Stimulated activated CD4-positive, alpha-beta T cell treated with anti-CD3 and anti-CD28 coated beads, Interleukin-1b, Interleukin-23, amount 100 ng/mL, for 1 hour (primary cell): ENCODE results near the gene ISL1.

Experiments used
- DNase-seq, 2 donors: peaks; one replicate each; pipeline ENCODE4 v3.0.0-alpha.2; 2020; ENCODE audit warnings: low read depth in 2 of 2

ISL1 gene

DNA sequence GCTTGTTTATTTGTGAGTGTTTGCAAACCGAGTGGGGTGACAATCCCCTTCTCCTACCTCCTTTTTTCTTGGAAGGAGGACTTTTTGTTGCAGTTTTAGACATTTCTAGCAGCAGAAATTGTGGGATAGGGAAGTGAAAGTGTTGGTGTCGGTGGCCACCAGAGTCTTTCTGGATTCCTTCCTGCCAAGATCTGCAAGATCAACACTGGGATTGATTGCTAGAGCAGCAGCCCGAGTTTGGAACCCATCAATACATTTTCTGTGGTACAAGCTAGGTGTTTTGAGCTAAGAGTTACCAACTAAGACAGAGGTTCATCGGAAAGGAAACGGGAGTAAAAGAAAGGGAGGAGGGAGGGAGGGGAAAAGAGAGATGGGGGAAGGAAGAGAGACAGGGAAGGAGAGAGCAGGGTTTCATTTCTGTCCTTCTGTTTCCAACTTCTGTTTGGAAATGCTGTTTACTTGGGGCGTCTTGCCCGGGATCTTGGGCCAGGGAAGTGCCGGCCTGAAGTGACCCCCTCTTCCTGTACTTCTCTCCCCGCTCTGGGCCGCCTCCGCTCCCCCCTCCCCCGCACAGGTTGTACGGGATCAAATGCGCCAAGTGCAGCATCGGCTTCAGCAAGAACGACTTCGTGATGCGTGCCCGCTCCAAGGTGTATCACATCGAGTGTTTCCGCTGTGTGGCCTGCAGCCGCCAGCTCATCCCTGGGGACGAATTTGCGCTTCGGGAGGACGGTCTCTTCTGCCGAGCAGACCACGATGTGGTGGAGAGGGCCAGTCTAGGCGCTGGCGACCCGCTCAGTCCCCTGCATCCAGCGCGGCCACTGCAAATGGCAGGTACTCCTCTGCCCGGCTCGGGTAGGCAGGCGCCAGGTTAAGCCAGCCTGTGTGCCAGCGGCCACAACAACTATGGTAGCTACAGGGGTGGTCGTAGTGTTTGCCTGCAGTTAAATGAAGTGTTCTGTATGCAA lies 4.0 kb downstream of the ISL1 start:
- no peak for DNase-seq

DNA sequence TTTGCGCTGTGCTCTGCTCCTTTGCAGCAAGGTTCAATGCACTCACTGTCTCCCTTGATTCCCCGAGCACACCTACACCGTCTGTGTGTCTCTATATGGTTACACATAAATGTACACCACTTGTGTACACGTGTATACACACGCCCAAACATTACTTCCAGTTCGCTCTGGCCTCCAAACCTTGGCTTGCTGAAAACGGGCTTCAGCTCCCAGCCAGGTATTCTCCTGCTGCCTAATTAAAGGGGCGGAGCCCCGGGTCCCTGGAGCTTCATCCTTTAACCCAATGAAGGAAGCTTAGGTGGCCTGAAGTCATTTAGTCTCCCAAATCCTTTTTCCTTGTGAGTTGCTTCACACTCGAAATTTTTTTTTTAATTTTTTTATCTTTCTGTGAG lies 4.6 kb downstream of the ISL1 start:
- no peak for DNase-seq

DNA sequence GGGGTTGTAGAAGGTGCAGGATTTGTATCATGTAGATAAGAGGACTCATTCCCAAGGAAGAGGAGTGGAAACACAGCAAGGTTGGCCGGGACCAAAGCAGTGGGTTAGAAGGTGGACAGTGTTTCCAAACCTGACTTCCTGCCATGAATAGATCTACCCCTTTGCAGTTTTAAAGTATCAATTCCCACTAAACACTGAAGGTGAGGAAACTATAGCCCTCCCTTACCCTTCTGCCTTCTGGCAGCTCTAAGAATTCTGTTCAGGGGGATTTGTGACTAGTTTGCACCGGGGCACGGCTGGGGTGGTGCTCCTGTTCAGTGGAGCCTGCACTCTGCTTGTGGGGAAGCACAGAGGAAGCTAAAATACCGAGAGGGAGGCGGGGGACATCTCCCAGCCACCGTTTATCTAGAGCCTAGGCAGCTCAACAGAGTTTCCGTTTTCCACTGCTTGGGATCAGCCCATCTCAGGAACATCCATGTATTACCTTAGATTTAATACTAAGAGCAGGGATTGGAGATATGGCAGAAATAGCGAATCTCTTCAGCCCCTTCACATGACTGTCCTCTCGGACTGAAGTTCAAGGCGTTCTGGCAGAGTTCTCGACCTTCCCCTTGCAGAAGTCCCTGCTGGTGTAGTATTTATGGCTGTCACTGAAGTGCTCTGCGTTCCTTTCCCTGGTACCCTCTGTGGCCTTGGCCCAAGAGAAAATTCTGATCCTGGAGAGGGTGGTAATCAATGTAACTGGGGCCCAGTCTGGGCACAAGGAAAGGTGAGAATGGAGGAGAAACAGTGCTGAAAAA lies 5.4 kb downstream of the ISL1 start:
- DNase-seq, result no peak

- no peak for DNase-seq
Observed at GRCh38 chr5:51389288-51389576, 6.0 kb downstream of the ISL1 start.

GRCh38 chr5:51389577-51390463 lies 6.6 kb downstream of the ISL1 start:
- no peak for DNase-seq

DNA sequence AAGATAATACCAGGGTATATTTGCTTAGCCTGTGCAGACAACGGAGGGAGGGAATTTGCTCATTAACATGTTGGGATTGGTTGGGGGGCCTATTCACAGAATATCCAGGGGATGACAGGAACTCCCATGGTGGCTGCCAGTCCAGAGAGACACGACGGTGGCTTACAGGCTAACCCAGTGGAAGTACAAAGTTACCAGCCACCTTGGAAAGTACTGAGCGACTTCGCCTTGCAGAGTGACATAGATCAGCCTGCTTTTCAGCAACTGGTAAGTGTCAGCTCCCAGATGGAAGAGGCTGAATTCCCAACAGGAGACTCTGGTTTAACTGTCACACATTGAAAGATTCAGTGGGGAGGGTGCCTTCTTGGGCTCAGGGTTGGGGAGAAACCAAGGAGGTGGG lies 7.9 kb downstream of the ISL1 start:
- DNase-seq, result no peak

DNA sequence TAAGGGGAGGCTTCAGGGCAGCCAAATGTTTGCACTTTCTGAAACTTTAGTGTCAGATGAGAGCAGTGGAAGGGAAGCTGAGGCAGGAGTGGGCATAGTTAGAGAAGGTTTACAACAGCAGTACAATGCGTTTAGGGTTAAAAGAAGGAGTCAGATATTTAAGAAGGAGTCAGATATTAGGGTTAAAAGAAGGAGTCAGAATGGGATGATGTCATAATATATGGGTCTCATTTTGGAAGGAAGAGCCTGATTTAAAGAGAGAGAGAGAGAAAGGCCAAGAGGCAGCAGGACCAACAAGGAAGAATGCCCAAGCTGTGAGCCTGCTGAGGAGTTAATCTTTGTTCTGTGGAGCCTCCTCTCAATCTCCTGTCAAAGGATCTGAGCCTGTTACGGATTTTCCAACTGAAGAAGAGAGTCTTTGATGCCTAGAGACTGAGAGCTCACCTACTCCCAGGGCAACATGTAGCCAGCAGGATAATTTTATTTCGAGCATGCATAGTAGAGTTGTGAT lies 9.5 kb downstream of the ISL1 start:
- no peak for DNase-seq

- no peak for DNase-seq
Observed at GRCh38 chr5:51394609-51395008, 11.4 kb downstream of the ISL1 start.

DNA sequence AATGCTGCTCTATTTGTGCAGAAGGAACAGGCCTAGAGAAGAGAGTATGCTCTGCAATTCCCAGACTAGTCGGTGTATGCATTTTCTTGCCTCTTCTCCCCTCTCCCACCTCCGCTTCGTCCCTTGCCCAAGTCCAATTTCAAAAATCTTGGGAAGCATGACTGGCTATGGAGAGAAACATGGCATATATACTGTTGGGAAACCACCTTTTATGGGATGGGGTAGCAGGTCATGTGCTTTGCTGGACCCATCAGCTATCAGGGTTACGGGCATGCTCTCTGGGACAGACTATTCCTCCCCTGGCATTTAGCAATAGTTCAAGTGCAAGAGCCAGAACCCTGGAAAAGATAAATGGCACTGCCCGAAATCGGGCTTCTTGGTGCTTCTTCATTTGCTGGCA lies 12.0 kb downstream of the ISL1 start:
- no peak for DNase-seq

DNA sequence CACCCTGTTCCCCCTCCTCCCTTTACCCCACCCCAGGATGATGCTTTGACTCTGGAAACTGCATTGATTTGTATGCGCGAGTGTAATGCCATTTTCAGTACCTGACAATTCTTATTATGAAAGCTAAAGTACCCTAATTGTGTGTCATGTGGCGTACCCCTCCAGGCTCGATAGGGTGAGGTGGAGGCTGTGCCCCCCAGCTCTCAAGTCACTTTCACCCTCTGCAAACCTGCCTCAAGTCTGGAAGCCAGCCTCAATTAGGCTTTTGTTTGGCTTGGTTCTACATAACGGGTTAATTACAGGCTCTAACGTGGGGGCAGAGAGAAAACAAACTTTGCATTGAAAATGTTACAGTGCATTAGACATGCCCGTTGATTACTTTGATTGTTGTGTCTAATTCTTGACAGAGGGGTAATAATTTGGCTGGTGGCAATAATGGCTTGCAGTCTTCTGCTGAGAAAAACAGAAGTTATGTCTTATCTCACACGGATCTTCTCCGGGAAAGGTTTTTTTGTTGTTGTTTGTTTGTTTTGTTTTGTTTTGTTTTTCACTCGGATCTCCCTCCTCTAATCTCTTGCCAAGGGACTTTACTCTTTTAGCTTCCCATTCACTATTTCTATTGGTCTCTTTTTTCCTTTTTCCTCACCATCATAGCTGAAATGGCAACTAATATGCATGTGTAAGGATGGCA lies 12.6 kb downstream of the ISL1 start:
- no peak for DNase-seq

DNA sequence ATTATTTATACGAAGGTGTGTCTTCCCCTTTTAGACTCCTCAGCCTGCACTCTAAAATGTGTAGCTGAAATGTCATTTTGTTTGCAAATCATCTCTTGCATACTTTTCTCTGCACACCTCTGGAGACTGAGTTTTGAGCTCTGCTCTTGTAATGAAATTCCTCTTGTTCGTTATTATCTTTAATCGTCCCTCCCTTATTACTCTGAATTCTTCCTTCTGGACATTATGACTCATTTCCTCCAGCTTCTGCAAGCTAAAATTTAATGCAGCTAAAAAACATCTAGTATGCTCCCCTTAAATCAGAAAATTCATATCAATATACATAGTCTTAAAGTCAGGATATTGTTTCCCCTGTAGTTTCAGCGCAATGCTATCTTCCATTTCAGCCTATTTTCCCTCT lies 13.5 kb downstream of the ISL1 start:
- DNase-seq, result no peak

DNA sequence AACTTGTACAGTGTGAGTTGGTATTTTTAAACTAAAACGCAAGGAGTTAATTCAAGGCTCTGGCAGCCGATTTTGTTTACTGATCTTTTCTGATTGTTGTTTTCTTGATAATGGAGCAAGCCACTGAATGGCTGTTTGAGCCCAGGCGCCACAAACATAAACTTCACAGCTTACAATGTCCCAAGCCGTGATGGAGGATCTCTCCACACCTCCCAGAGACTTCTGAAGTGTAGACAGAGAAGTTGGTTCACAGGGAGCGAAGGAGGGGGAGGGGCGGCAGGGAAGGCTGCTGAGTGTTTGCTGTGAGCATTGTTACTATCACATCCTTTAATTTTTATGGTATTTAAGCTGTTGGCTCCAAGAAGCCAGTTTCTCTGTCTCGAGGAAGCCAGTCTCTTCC lies 14.7 kb downstream of the ISL1 start:
- DNase-seq, result no peak

GRCh38 chr5:51398875-51399642 lies 15.8 kb downstream of the ISL1 start:
- no peak for DNase-seq

DNA sequence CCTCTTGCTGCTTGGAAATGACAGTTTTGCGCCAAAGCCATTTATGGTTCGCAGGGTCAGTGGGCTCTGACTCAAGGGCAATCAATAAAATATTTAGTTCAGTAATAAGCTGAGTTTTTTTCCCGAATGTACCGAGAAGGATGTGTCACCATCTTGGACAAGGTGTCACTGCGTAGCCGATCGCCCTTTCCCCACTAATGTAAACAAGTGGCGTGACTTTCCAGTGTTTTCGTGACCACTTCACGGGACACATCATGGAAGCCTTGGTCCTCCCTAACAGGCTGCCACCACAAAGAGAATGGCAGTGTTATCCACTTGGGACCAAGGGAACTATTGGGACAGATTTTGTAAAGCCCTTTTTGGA lies 16.4 kb downstream of the ISL1 start:
- no peak for DNase-seq

GRCh38 chr5:51404255-51404654 lies 21.0 kb downstream of the ISL1 start:
- DNase-seq, result no peak

DNA sequence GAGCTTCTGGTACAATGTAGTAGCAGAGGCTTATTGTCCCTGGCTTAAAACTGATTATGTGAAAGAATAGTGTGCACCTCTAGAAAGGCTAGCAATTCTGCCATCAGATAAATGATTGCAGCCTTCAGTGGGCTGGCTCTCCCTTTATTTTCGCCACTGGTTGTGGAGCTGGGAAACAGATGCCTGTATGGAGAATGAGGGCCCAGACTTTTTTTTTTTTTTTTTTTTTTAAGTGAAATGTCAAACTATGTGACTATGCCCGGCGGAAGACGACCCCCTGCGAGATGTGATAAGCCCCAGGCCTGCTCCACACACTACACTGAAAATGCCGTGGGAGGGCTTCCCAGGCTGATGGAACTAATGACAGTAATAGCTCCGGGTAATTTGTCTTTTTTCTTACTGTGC lies 28.7 kb downstream of the ISL1 start:
- DNase-seq, result no peak

GRCh38 chr5:51414516-51414915 lies 31.3 kb downstream of the ISL1 start:
- no peak for DNase-seq

- no peak for DNase-seq
Observed at GRCh38 chr5:51416149-51416548, 32.9 kb downstream of the ISL1 start.

GRCh38 chr5:51433052-51433710 lies 49.9 kb downstream of the ISL1 start:
- DNase-seq, result no peak

DNA sequence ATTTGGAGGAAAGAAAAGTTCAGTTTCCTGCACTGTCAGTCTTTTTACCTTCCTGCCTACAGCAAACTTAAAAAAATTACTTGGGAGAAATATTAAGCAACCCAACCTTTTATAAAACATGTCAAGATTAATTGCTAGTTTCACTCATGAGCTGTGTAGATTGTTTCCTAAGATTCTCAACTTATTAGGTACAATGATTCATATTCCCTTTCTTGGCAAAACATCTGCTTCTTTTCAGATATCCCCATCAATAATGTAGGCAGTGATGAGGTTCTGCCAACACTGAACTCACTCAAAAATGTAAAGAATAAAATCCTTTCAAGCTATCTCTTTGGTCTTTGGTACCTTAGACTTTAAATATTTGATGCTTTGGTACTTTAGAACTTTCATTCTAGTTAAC lies 56.0 kb downstream of the ISL1 start:
- DNase-seq, result no peak
